Superior temporal gyrus (tissue), 1 donor: ENCODE measurements around the gene C1orf146.
A peak's percentile ranks its signal among the peaks of the same experiment; 100 is the strongest.
"Not testable (repeated sequence)": the region's sequence is repeated elsewhere in the genome, so short reads cannot be mapped to it uniquely, and the experiment has no call there.

Experiments used
- DNase-seq: peaks from one replicate; pipeline ENCODE4 v3.0.0-alpha.2; 2016; ENCODE audit errors: extremely low spot score

C1orf146 gene

GRCh38 chr1:92217721-92218120, at the start of gene C1orf146:
TSS of gene C1orf146 (plus strand) at chr1:92217915. CDS start at chr1:92231421, 13,506 bp downstream.
- no peak for DNase-seq

GRCh38 chr1:92168657-92169056, 49.1 kb upstream of the C1orf146 start:
- DNase-seq: peak; percentile 78

GRCh38 chr1:92169214-92170005, 48.3 kb upstream of the C1orf146 start:
- DNase-seq: no peak

GRCh38 chr1:92184632-92185031, 33.1 kb upstream of the C1orf146 start:
- no peak for DNase-seq

- DNase-seq: no peak
Observed at GRCh38 chr1:92186081-92186480, 31.6 kb upstream of the C1orf146 start.

GRCh38 chr1:92188436-92189255, 29.1 kb upstream of the C1orf146 start:
- no peak for DNase-seq

- DNase-seq: no peak
Observed at GRCh38 chr1:92191726-92192125, 26.0 kb upstream of the C1orf146 start.

- DNase-seq: no peak
Observed at GRCh38 chr1:92192246-92192645, 25.5 kb upstream of the C1orf146 start.

GRCh38 chr1:92194511-92194910, 23.2 kb upstream of the C1orf146 start:
- no peak for DNase-seq

- DNase-seq: no peak
Observed at GRCh38 chr1:92201973-92202372, 15.7 kb upstream of the C1orf146 start.

GRCh38 chr1:92203105-92203504, 14.6 kb upstream of the C1orf146 start:
- no peak for DNase-seq

GRCh38 chr1:92210701-92211100, 7.0 kb upstream of the C1orf146 start:
- no peak for DNase-seq

GRCh38 chr1:92211166-92211565, 6.5 kb upstream of the C1orf146 start:
- no peak for DNase-seq

- DNase-seq: no peak
Observed at GRCh38 chr1:92218559-92218958, 844 bp downstream of the C1orf146 start.

- DNase-seq: no peak
Observed at GRCh38 chr1:92219028-92219427, 1.3 kb downstream of the C1orf146 start.

- DNase-seq: no peak
Observed at GRCh38 chr1:92228401-92228800, 10.7 kb downstream of the C1orf146 start.

GRCh38 chr1:92230736-92231135, 13.0 kb downstream of the C1orf146 start:
- DNase-seq: no peak

- no peak for DNase-seq
Observed at GRCh38 chr1:92240034-92240433, 22.3 kb downstream of the C1orf146 start.

- DNase-seq: no peak
Observed at GRCh38 chr1:92244376-92244775, 26.7 kb downstream of the C1orf146 start.

GRCh38 chr1:92254714-92255113, 37.0 kb downstream of the C1orf146 start:
- not testable (repeated sequence) for DNase-seq

GRCh38 chr1:92259350-92259749, 41.6 kb downstream of the C1orf146 start:
- DNase-seq: no peak

GRCh38 chr1:92262516-92262915, 44.8 kb downstream of the C1orf146 start:
- no peak for DNase-seq

GRCh38 chr1:92273039-92273438, 55.3 kb downstream of the C1orf146 start:
- DNase-seq: peak; percentile 54
